GM12891 (cell line): ENCODE results near the gene LCE2B.

ENCODE experiments used
- POLR2A ChIP-seq: IDR thresholded peaks from 2 replicates; pipeline ENCODE4 v1.6.1; 2011; ENCODE audit warnings: low read depth, low read length, control low read depth
- POLR2AphosphoS5 ChIP-seq: IDR thresholded peaks from 2 replicates; pipeline ENCODE4 v1.6.1; 2011; ENCODE audit warnings: low read depth, low read length, control low read depth
- POU2F2 ChIP-seq: IDR thresholded peaks from 2 replicates; pipeline ENCODE4 v1.6.1; 2011; ENCODE audit warnings: low read depth, mild to moderate bottlenecking, control low read depth, low read length, moderate library complexity
- SPI1 ChIP-seq: IDR thresholded peaks from 2 replicates; pipeline ENCODE4 v1.6.1; 2011; ENCODE audit warnings: low read depth, low read length, control low read depth
- TAF1 ChIP-seq: IDR thresholded peaks from 2 replicates; pipeline ENCODE4 v1.6.1; 2011; ENCODE audit warnings: low read depth, low read length, control low read depth

DNA sequence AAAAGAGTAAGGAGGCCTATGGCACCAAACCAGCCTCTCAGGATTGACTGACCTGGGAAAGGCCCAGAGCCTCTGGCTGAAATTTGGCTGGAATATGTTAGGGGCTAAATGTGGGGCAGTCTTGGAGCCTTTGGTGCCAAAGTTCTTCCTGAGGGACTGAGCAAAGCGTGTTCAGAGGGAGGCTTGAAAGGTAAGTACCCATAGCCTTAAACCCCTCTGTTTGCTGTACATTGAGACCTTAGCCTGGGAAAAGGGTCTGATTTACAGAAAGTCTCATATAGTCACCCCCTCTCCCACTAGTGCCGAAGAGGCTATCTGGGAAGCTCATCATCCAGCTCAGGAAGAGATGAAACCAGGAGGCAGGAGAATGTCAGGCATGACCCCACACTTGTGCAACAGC, 21.9 kb downstream of the LCE2B start, which contains the start of gene LCE4A:
- TF ChIP-seq TAF1 (no peak), POLR2A (no peak), POLR2AphosphoS5 (no peak), SPI1 (no peak), POU2F2 (no peak)
